ENCODE measurements around the gene SAP30. TPM values are rescaled to one million over a fixed set of nuclear protein-coding genes. Genes with fewer than 3 reads are reported as not detected.

Gene SAP30
- total and polyA plus RNA-seq, 5 donors from 2014 or later = 6.0 to 16.7 (median 8.4) TPM

DNA sequence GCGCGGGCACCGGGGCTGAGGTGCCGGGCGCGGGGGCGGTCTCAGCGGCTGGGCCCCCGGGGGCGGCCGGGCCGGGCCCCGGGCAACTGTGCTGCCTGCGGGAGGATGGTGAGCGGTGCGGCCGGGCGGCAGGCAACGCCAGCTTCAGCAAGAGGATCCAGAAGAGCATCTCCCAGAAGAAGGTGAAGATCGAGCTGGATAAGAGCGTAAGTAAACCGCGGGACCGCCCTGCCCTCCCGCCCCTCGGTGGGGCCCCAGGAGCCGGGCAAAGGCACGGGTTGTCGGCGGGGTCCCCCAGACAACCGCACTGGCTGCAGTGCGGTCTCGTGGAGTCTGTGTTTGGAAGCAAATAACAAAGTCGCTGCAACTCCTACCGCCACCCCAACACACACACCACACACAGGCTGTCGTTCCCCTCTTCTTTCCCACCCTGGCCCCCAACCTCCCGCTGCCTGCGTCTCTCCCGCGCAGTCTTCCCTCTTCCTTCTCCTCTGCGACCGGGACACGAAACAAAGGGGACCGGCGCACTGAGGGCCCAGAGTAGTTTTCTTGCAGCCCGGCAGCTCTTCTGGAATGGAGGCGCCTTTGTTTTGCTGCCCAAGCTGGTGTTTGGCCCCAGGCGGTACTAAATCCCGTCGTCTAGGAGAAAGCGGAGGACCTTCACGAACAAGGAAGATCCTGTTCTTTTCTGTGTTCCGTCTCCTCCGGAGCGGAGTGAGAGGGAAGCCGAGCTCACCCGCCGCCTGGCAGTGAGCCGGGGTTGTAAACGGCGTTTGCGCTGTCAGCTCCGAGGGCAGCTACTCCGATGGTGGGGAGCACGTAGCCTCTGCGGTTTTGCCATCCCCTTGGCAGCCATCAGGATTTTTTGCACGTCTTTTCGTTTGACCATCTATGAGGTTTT, 788 bp downstream of the SAP30 start:
- Mint-ChIP-seq H3K4me3 (peak overlapping the region; percentile 96), H3K27ac (peak overlapping the region; percentile 86 to 98 (median 90)), H3K27me3 (peaks cover 5% of the 10 kb centered on the region), H3K36me3 (no peaks in the 10 kb centered on the region), H3K4me1 (peaks cover 22 to 43% (median 27%) of the 10 kb centered on the region in 4 donors), H3K9me3 (no peaks in the 10 kb centered on the region)
- H3K36me3 ChIP-seq (ENCODE audit: control insufficient read depth, insufficient read depth, low read length) = no peaks in the 10 kb centered on the region
- no peaks in the 10 kb centered on the region for H3K9me3 ChIP-seq (ENCODE audit: control insufficient read depth in 2 of 2, low read length in 2 of 2)
- no peaks in the 10 kb centered on the region for H3K27me3 ChIP-seq (ENCODE audit: control insufficient read depth, insufficient read depth, low read length)
- H3K4me1 ChIP-seq (ENCODE audit: control insufficient read depth, insufficient read depth, low read length, poor library complexity, severe bottlenecking) = peaks cover 33% of the 10 kb centered on the region
- H3K4me3 ChIP-seq (ENCODE audit: low read depth, low read length) = peak overlapping the region; percentile 93
- DNase-seq = peak; percentile 22 to 61 (median 50)
- H3K27ac ChIP-seq (ENCODE audit: insufficient read depth, low read length, poor library complexity, severe bottlenecking) = peak overlapping the region; percentile 90
- no peak for ATAC-seq (ENCODE audit: low read depth in 2 of 2)

DNA sequence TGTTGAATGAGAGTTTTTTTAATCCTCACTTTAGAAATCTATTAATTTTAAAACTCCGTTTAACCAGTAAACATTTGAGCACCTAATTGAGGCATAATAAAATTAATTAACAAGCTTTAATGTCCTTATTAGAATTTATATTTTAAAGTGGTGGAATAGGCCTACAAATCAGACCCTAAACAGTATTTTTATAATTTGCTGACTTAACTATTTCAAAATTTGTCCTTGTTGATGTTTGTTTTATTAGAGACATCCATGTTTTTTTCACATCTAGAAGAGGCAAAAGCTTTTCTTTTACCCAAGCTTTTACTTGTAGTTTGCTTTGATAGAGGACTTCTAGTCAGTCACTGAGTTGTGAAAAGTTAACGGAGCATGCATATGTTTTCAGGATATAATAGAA, 3.8 kb downstream of the SAP30 start:
- no peak overlapping the region for H3K4me3 ChIP-seq (ENCODE audit: low read depth, low read length)
- H3K9me3 ChIP-seq (ENCODE audit: control insufficient read depth in 2 of 2, low read length in 2 of 2) = no peaks in the 10 kb centered on the region
- H3K36me3 ChIP-seq (ENCODE audit: control insufficient read depth, insufficient read depth, low read length) = peaks cover 2% of the 10 kb centered on the region
- H3K27me3 ChIP-seq (ENCODE audit: control insufficient read depth, insufficient read depth, low read length) = no peaks in the 10 kb centered on the region
- H3K9me3 Mint-ChIP-seq = no peaks in the 10 kb centered on the region
- peaks cover 5% of the 10 kb centered on the region for H3K27me3 Mint-ChIP-seq
- no peak for ATAC-seq (ENCODE audit: low read depth in 2 of 2)
- H3K27ac ChIP-seq (ENCODE audit: insufficient read depth, low read length, poor library complexity, severe bottlenecking) = no peak overlapping the region
- peaks cover 18% of the 10 kb centered on the region for H3K4me1 ChIP-seq (ENCODE audit: control insufficient read depth, insufficient read depth, low read length, poor library complexity, severe bottlenecking)
- H3K4me3 Mint-ChIP-seq = no peak overlapping the region
- no peak overlapping the region for H3K27ac Mint-ChIP-seq
- H3K4me1 Mint-ChIP-seq = peaks cover 12 to 21% (median 17%) of the 10 kb centered on the region in 4 donors
- H3K36me3 Mint-ChIP-seq = no peaks in the 10 kb centered on the region
- DNase-seq = no peak

DNA sequence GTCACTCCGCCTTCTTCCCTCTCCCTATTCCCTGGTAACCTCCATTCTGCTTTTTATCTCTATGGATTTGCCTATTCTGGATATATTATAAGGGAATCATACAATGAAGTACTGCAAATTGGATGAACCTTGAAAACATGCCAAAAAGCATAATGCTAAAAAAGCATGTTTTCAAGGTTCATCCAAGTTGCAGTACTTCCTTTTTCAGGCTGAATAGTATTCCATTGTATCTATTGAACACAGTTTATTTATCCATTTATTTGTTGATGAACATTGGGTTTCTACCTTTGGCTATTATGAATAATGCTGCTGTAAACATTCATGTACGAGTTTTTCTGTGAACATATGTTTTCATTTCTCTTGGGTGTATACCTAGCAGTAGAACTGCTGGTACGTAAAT, 9.2 kb downstream of the SAP30 start:
- Histone ChIP-seq H3K4me3 (ENCODE audit: low read depth, low read length) (no peak overlapping the region), H3K27me3 (ENCODE audit: control insufficient read depth, insufficient read depth, low read length) (no peaks in the 10 kb centered on the region), H3K9me3 (ENCODE audit: control insufficient read depth in 2 of 2, low read length in 2 of 2) (no peaks in the 10 kb centered on the region), H3K4me1 (ENCODE audit: control insufficient read depth, insufficient read depth, low read length, poor library complexity, severe bottlenecking) (no peaks in the 10 kb centered on the region), H3K36me3 (ENCODE audit: control insufficient read depth, insufficient read depth, low read length) (peaks cover 2% of the 10 kb centered on the region), H3K27ac (ENCODE audit: insufficient read depth, low read length, poor library complexity, severe bottlenecking) (no peak overlapping the region)
- Mint-ChIP-seq H3K27me3 (peaks cover 9% of the 10 kb centered on the region), H3K9me3 (peaks cover 0 to 1% (median 0%) of the 10 kb centered on the region in 7 donors), H3K36me3 (no peaks in the 10 kb centered on the region), H3K27ac (no peak overlapping the region), H3K4me3 (no peak overlapping the region), H3K4me1 (peaks cover 0 to 11% (median 3%) of the 10 kb centered on the region in 4 donors)
- DNase-seq = no peak
- ATAC-seq (ENCODE audit: low read depth in 2 of 2) = no peak

DNA sequence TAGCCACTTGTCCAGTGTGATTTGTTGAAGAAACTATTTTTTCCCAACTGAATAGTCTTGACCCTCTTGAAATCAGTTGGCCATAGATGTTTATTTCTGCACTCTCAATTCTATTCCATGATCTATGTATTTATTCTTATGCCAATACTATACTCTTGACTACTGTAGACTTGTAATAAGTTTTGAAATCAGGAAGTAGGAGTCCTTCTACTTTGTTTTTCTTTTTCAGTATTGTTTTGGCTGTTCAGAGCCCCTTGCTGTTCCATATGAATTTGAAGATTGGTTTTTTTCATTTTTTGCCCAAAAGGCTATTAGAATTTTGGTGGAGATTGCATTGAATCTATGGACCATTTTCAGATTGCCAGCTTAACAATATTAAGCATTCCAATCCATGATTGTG, 10.2 kb downstream of the SAP30 start:
- Histone ChIP-seq H3K4me3 (ENCODE audit: low read depth, low read length) (no peak overlapping the region), H3K36me3 (ENCODE audit: control insufficient read depth, insufficient read depth, low read length) (peaks cover 2% of the 10 kb centered on the region), H3K4me1 (ENCODE audit: control insufficient read depth, insufficient read depth, low read length, poor library complexity, severe bottlenecking) (no peaks in the 10 kb centered on the region), H3K27ac (ENCODE audit: insufficient read depth, low read length, poor library complexity, severe bottlenecking) (no peak overlapping the region), H3K27me3 (ENCODE audit: control insufficient read depth, insufficient read depth, low read length) (no peaks in the 10 kb centered on the region), H3K9me3 (ENCODE audit: control insufficient read depth in 2 of 2, low read length in 2 of 2) (no peaks in the 10 kb centered on the region)
- Mint-ChIP-seq H3K27ac (no peak overlapping the region), H3K9me3 (peaks cover 0 to 1% (median 0%) of the 10 kb centered on the region in 7 donors), H3K4me1 (peaks cover 0 to 8% (median 1%) of the 10 kb centered on the region in 4 donors), H3K27me3 (peaks cover 9% of the 10 kb centered on the region), H3K4me3 (no peak overlapping the region), H3K36me3 (no peaks in the 10 kb centered on the region)
- no peak for DNase-seq
- no peak for ATAC-seq (ENCODE audit: low read depth in 2 of 2)

DNA sequence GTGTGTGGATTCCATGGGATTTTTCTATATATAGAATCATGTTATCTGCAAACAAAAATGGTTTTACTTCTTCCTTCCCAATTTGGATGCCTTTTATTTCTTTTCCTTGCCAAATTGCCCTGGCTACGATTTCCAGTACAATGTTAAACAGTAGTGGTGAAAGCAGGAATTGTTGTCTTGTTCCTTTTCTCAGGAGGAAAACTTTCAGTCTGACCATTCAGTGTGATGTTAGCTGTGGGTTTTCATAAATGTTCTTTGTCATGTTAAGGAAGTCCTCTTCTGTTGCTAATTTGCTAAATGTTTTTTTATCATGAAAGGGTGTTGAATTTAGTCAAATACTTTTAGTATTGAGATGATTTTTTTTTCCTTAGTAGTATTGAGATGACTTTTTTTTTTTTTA, 10.9 kb downstream of the SAP30 start:
- DNase-seq = no peak
- H3K4me3 Mint-ChIP-seq = no peak overlapping the region
- no peaks in the 10 kb centered on the region for H3K27me3 ChIP-seq (ENCODE audit: control insufficient read depth, insufficient read depth, low read length)

DNA sequence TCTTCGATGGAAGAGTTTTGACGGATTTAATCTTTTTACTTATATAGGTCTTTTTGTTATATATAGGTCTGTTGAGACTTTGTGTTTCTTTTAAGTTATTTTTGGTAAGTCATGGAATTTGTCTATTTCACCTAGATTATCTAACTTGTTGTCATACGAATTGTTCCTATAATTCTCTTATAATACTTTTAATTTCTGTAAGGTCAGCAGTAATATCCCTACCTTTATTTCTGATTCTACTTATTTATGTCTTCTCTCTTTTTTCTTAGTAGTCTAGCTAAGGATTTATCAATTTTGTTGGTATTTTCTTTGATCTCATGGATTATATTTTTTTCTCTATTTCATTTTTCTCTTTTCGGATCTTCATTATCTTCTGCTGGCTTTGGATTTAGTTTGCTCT, 11.6 kb downstream of the SAP30 start:
- Mint-ChIP-seq H3K9me3 (peaks cover 0 to 1% (median 0%) of the 10 kb centered on the region in 7 donors), H3K4me1 (peaks cover 0 to 6% (median 0%) of the 10 kb centered on the region in 4 donors)

More for the DNA sequence above, 10.9 kb downstream of the SAP30 start:
- H3K36me3 ChIP-seq (ENCODE audit: control insufficient read depth, insufficient read depth, low read length) = peaks cover 2% of the 10 kb centered on the region
- H3K4me1 ChIP-seq (ENCODE audit: control insufficient read depth, insufficient read depth, low read length, poor library complexity, severe bottlenecking) = no peaks in the 10 kb centered on the region
- H3K27me3 Mint-ChIP-seq = peaks cover 9% of the 10 kb centered on the region
- H3K36me3 Mint-ChIP-seq = no peaks in the 10 kb centered on the region
- H3K9me3 Mint-ChIP-seq = peaks cover 0 to 1% (median 0%) of the 10 kb centered on the region in 7 donors
- ATAC-seq (ENCODE audit: low read depth in 2 of 2) = no peak
- peaks cover 0 to 6% (median 0%) of the 10 kb centered on the region in 4 donors for H3K4me1 Mint-ChIP-seq
- H3K9me3 ChIP-seq (ENCODE audit: control insufficient read depth in 2 of 2, low read length in 2 of 2) = no peaks in the 10 kb centered on the region
- no peak overlapping the region for H3K27ac Mint-ChIP-seq
- no peak overlapping the region for H3K27ac ChIP-seq (ENCODE audit: insufficient read depth, low read length, poor library complexity, severe bottlenecking)
- H3K4me3 ChIP-seq (ENCODE audit: low read depth, low read length) = no peak overlapping the region

DNA sequence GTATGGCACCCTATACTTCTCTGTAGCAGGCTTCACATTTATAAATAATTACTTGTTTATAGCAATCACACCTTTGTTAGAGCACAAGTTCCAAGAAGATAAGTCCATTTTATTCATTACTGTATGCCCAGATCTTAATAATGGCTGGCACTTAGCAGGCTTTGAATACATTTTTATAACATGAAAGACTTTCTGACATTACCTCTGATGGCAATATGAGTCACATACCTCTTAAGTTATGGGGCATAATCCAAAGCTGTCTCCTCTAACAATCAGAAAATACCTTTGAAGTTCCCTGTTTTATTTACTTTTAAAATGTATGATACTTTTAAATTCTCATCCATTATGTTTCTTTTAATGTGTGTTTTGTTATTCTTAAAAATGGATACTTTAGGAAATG, 16.0 kb downstream of the SAP30 start:
- peaks cover 0 to 15% (median 0%) of the 10 kb centered on the region in 4 donors for H3K4me1 Mint-ChIP-seq
- Histone ChIP-seq H3K9me3 (ENCODE audit: control insufficient read depth in 2 of 2, low read length in 2 of 2) (no peaks in the 10 kb centered on the region), H3K27me3 (ENCODE audit: control insufficient read depth, insufficient read depth, low read length) (no peaks in the 10 kb centered on the region), H3K36me3 (ENCODE audit: control insufficient read depth, insufficient read depth, low read length) (no peaks in the 10 kb centered on the region), H3K4me3 (ENCODE audit: low read depth, low read length) (no peak overlapping the region), H3K27ac (ENCODE audit: insufficient read depth, low read length, poor library complexity, severe bottlenecking) (no peak overlapping the region), H3K4me1 (ENCODE audit: control insufficient read depth, insufficient read depth, low read length, poor library complexity, severe bottlenecking) (no peaks in the 10 kb centered on the region)
- H3K27ac Mint-ChIP-seq = no peak overlapping the region
- ATAC-seq (ENCODE audit: low read depth in 2 of 2) (no peak), DNase-seq (no peak)
- H3K36me3 Mint-ChIP-seq = no peaks in the 10 kb centered on the region
- no peak overlapping the region for H3K4me3 Mint-ChIP-seq
- H3K27me3 Mint-ChIP-seq = peaks cover 9% of the 10 kb centered on the region
- H3K9me3 Mint-ChIP-seq = no peaks in the 10 kb centered on the region

More for the DNA sequence above, 11.6 kb downstream of the SAP30 start:
- peak overlapping the region in 1 of 3 donors; percentile 50 for H3K27ac Mint-ChIP-seq
- peaks cover 9% of the 10 kb centered on the region for H3K27me3 Mint-ChIP-seq
- no peak for ATAC-seq (ENCODE audit: low read depth in 2 of 2)
- Histone ChIP-seq H3K4me3 (ENCODE audit: low read depth, low read length) (no peak overlapping the region), H3K27me3 (ENCODE audit: control insufficient read depth, insufficient read depth, low read length) (no peaks in the 10 kb centered on the region), H3K9me3 (ENCODE audit: control insufficient read depth in 2 of 2, low read length in 2 of 2) (no peaks in the 10 kb centered on the region), H3K27ac (ENCODE audit: insufficient read depth, low read length, poor library complexity, severe bottlenecking) (no peak overlapping the region), H3K4me1 (ENCODE audit: control insufficient read depth, insufficient read depth, low read length, poor library complexity, severe bottlenecking) (no peaks in the 10 kb centered on the region), H3K36me3 (ENCODE audit: control insufficient read depth, insufficient read depth, low read length) (peaks cover 2% of the 10 kb centered on the region)
- no peaks in the 10 kb centered on the region for H3K36me3 Mint-ChIP-seq
- no peak for DNase-seq
- H3K4me3 Mint-ChIP-seq = no peak overlapping the region
